ENCODE measurements around the gene ERP27. TPM values are rescaled to one million over a fixed set of nuclear protein-coding genes. Genes with fewer than 3 reads are reported as not detected.

The ERP27 gene
- total RNA-seq, 2 experiments from 2014 or later: 1.7 to 2.0 TPM

- POLR2A ChIA-PET: no interaction called here
- no peaks in the 10 kb centered on the region for H3K27me3 Mint-ChIP-seq
- no peak for ATAC-seq
- CTCF ChIA-PET: no interaction called here
- H3K36me3 Mint-ChIP-seq (ENCODE audit: low read depth): peaks cover 19% of the 10 kb centered on the region
- no peak overlapping the region for H3K27ac Mint-ChIP-seq
- intact Hi-C loops (cut with DNase I, micrococcal nuclease): no loop called here
- no peak for DNase-seq
- peaks cover 19% of the 10 kb centered on the region for H3K4me1 Mint-ChIP-seq
- no peaks in the 10 kb centered on the region for H3K9me3 Mint-ChIP-seq (ENCODE audit: low read depth)
- H3K4me3 Mint-ChIP-seq: no peak overlapping the region
Measured at GRCh38 chr12:14923944-14924343, 14.4 kb downstream of the ERP27 start.

GRCh38 chr12:14921218-14921617 is 17.1 kb downstream of the ERP27 start:
- intact Hi-C loops (cut with DNase I, micrococcal nuclease): no loop called here

GRCh38 chr12:14920475-14921126 is 17.7 kb downstream of the ERP27 start:
- peak overlapping the region; percentile 8 for H3K27ac Mint-ChIP-seq
- H3K9me3 Mint-ChIP-seq (ENCODE audit: low read depth): no peaks in the 10 kb centered on the region
- peaks cover 30% of the 10 kb centered on the region for H3K36me3 Mint-ChIP-seq (ENCODE audit: low read depth)
- POLR2A ChIA-PET: no interaction called here
- peak; percentile 79 for ATAC-seq
- H3K4me1 Mint-ChIP-seq: peaks cover 16% of the 10 kb centered on the region
- H3K27me3 Mint-ChIP-seq: no peaks in the 10 kb centered on the region
- DNase-seq: no peak
- intact Hi-C loops (cut with DNase I, micrococcal nuclease): no loop called here
- CTCF ChIA-PET: interaction anchor here (0.8 to 1.9 kb wide), 5 partner anchors 10 to 301 kb away, joined by 3 to 8 read pairs (median 3); partner anchors contain the start of gene RERG
- H3K4me3 Mint-ChIP-seq: no peak overlapping the region

More at GRCh38 chr12:14921218-14921617, 17.1 kb downstream of the ERP27 start:
- no peak for DNase-seq
- Mint-ChIP-seq H3K9me3 (ENCODE audit: low read depth) (no peaks in the 10 kb centered on the region), H3K4me1 (peaks cover 16% of the 10 kb centered on the region), H3K4me3 (no peak overlapping the region), H3K27me3 (no peaks in the 10 kb centered on the region), H3K36me3 (ENCODE audit: low read depth) (peaks cover 27% of the 10 kb centered on the region), H3K27ac (peak overlapping the region; percentile 3)
- CTCF ChIA-PET: interaction anchor here (0.7 to 1.9 kb wide), 5 partner anchors 11 to 300 kb away, joined by 3 to 8 read pairs (median 3); partner anchors contain the start of gene RERG
- no peak for ATAC-seq
- POLR2A ChIA-PET: interaction anchor here (0.6 kb wide), 1 partner anchor 151 kb away, joined by 3 read pairs; no protein-coding TSS in a partner anchor

GRCh38 chr12:14919455-14919854 is 18.9 kb downstream of the ERP27 start:
- H3K36me3 Mint-ChIP-seq (ENCODE audit: low read depth): peaks cover 36% of the 10 kb centered on the region
- DNase-seq (no peak), ATAC-seq (peak; percentile 54)
- intact Hi-C loops (cut with DNase I, micrococcal nuclease): no loop called here
- peaks cover 20% of the 10 kb centered on the region for H3K4me1 Mint-ChIP-seq
- H3K4me3 Mint-ChIP-seq: no peak overlapping the region
- CTCF ChIA-PET: interaction anchor here (1.3 to 1.9 kb wide), 2 partner anchors 9 to 302 kb away, joined by 3 to 8 read pairs; partner anchors contain the start of gene RERG
- H3K27me3 Mint-ChIP-seq: no peaks in the 10 kb centered on the region
- no peaks in the 10 kb centered on the region for H3K9me3 Mint-ChIP-seq (ENCODE audit: low read depth)
- POLR2A ChIA-PET: no interaction called here
- no peak overlapping the region for H3K27ac Mint-ChIP-seq

- intact Hi-C loops (cut with DNase I, micrococcal nuclease): no loop called here
- ChIA-PET POLR2A (no interaction called here), CTCF (interaction anchor here (0.8 kb wide), 1 partner anchor 19 kb away, joined by 3 read pairs; no protein-coding TSS in a partner anchor)
- H3K9me3 Mint-ChIP-seq (ENCODE audit: low read depth): peaks cover 2% of the 10 kb centered on the region
- no peaks in the 10 kb centered on the region for H3K27me3 Mint-ChIP-seq
- H3K36me3 Mint-ChIP-seq (ENCODE audit: low read depth): peaks cover 44% of the 10 kb centered on the region
- no peak overlapping the region for H3K4me3 Mint-ChIP-seq
- no peak for DNase-seq
- peaks cover 23% of the 10 kb centered on the region for H3K4me1 Mint-ChIP-seq
- no peak for ATAC-seq
- H3K27ac Mint-ChIP-seq: no peak overlapping the region
Measured at GRCh38 chr12:14915736-14916135, 22.6 kb downstream of the ERP27 start.

GRCh38 chr12:14913381-14913781 is 25.0 kb downstream of the ERP27 start:
- Mint-ChIP-seq H3K36me3 (ENCODE audit: low read depth) (peaks cover 44% of the 10 kb centered on the region), H3K4me1 (peaks cover 31% of the 10 kb centered on the region), H3K27ac (no peak overlapping the region), H3K9me3 (ENCODE audit: low read depth) (peaks cover 3% of the 10 kb centered on the region), H3K4me3 (no peak overlapping the region), H3K27me3 (no peaks in the 10 kb centered on the region)
- ATAC-seq: no peak
- ChIA-PET POLR2A (no interaction called here), CTCF (interaction anchor here (0.7 to 1.4 kb wide), 3 partner anchors 14 to 371 kb away, joined by 3 to 4 read pairs (median 3); no protein-coding TSS in a partner anchor)
- intact Hi-C loops (cut with DNase I, micrococcal nuclease): no loop called here
- no peak for DNase-seq

- no peak for DNase-seq
- H3K4me1 Mint-ChIP-seq: peaks cover 39% of the 10 kb centered on the region
- H3K9me3 Mint-ChIP-seq (ENCODE audit: low read depth): peaks cover 6% of the 10 kb centered on the region
- ChIA-PET CTCF (interaction anchor here (0.6 to 1.4 kb wide), 5 partner anchors 12 to 60 kb away, joined by 3 to 4 read pairs (median 3); no protein-coding TSS in a partner anchor), POLR2A (interaction anchor here (0.7 kb wide), 1 partner anchor 51 kb away, joined by 3 read pairs; no protein-coding TSS in a partner anchor)
- H3K27ac Mint-ChIP-seq: peak overlapping the region; percentile 91
- no peaks in the 10 kb centered on the region for H3K27me3 Mint-ChIP-seq
- H3K4me3 Mint-ChIP-seq: no peak overlapping the region
- ATAC-seq: no peak
- intact Hi-C loops (cut with DNase I, micrococcal nuclease): loop anchor here (2.0 kb wide), 3 partner anchors 26 to 50 kb away; partner anchors contain the start of genes ARHGDIB (in 1 of the 2), ERP27 (in 1 of the 2) and MGP (in 1 of the 2)
- H3K36me3 Mint-ChIP-seq (ENCODE audit: low read depth): peaks cover 45% of the 10 kb centered on the region
Measured at GRCh38 chr12:14911131-14911530, 27.2 kb downstream of the ERP27 start.

- CTCF ChIA-PET: interaction anchor here (0.6 to 1.4 kb wide), 8 partner anchors 9 to 59 kb away, joined by 3 to 4 read pairs (median 3); no protein-coding TSS in a partner anchor
- ATAC-seq (peak; percentile 85), DNase-seq (peak; percentile 73)
- Mint-ChIP-seq H3K4me3 (peak overlapping the region; percentile 37), H3K4me1 (peaks cover 41% of the 10 kb centered on the region), H3K27ac (peak overlapping the region; percentile 91), H3K36me3 (ENCODE audit: low read depth) (peaks cover 39% of the 10 kb centered on the region), H3K9me3 (ENCODE audit: low read depth) (peaks cover 6% of the 10 kb centered on the region), H3K27me3 (no peaks in the 10 kb centered on the region)
- intact Hi-C loops (cut with DNase I, micrococcal nuclease): loop anchor here (1.0 to 2.0 kb wide), 10 partner anchors 26 to 140 kb away; partner anchors contain the start of genes ARHGDIB (in 2 of the 2), ERP27 (in 1 of the 2) and MGP (in 1 of the 2)
- POLR2A ChIA-PET: interaction anchor here (0.6 to 0.8 kb wide), 3 partner anchors 35 to 51 kb away, joined by 3 read pairs; no protein-coding TSS in a partner anchor
Measured at GRCh38 chr12:14910090-14910915, 28.0 kb downstream of the ERP27 start.

GRCh38 chr12:14907953-14908352 is 30.4 kb downstream of the ERP27 start:
- Mint-ChIP-seq H3K27me3 (no peaks in the 10 kb centered on the region), H3K27ac (no peak overlapping the region), H3K4me3 (no peak overlapping the region), H3K36me3 (ENCODE audit: low read depth) (peaks cover 25% of the 10 kb centered on the region), H3K9me3 (ENCODE audit: low read depth) (peaks cover 6% of the 10 kb centered on the region), H3K4me1 (peaks cover 41% of the 10 kb centered on the region)
- CTCF ChIA-PET: no interaction called here
- peak; percentile 21 for ATAC-seq
- peak; percentile 24 for DNase-seq
- intact Hi-C loops (cut with DNase I, micrococcal nuclease): no loop called here
- POLR2A ChIA-PET: no interaction called here

- intact Hi-C loops (cut with DNase I, micrococcal nuclease): no loop called here
- no peak overlapping the region for H3K4me3 Mint-ChIP-seq
- peaks cover 20% of the 10 kb centered on the region for H3K36me3 Mint-ChIP-seq (ENCODE audit: low read depth)
- ATAC-seq: no peak
- peaks cover 40% of the 10 kb centered on the region for H3K4me1 Mint-ChIP-seq
- CTCF ChIA-PET: interaction anchor here (0.6 kb wide), 1 partner anchor 33 kb away, joined by 5 read pairs; no protein-coding TSS in a partner anchor
- no peaks in the 10 kb centered on the region for H3K27me3 Mint-ChIP-seq
- POLR2A ChIA-PET: no interaction called here
- no peak overlapping the region for H3K27ac Mint-ChIP-seq
- DNase-seq: no peak
- peaks cover 4% of the 10 kb centered on the region for H3K9me3 Mint-ChIP-seq (ENCODE audit: low read depth)
Measured at GRCh38 chr12:14906114-14906513, 32.2 kb downstream of the ERP27 start.

GRCh38 chr12:14905269-14906004 is 32.9 kb downstream of the ERP27 start:
- ChIA-PET POLR2A (no interaction called here), CTCF (no interaction called here)
- Mint-ChIP-seq H3K4me1 (peaks cover 34% of the 10 kb centered on the region), H3K9me3 (ENCODE audit: low read depth) (peaks cover 4% of the 10 kb centered on the region), H3K27ac (no peak overlapping the region), H3K4me3 (no peak overlapping the region), H3K27me3 (no peaks in the 10 kb centered on the region), H3K36me3 (ENCODE audit: low read depth) (peaks cover 18% of the 10 kb centered on the region)
- no peak for ATAC-seq
- intact Hi-C loops (cut with DNase I, micrococcal nuclease): no loop called here
- DNase-seq: no peak
